Ishikawa (cell line): Measurements from ENCODE around the gene SRR.

Experiments
- EGR1 ChIP-seq: IDR thresholded peaks from 2 replicates; pipeline ENCODE4 v1.6.1; 2012
- EP300 ChIP-seq: IDR thresholded peaks from 2 replicates; pipeline ENCODE4 v1.6.1; 2012; ENCODE audit warnings: borderline replicate concordance
- FOXM1 ChIP-seq: IDR thresholded peaks from 2 replicates; pipeline ENCODE4 v1.6.1; 2012; ENCODE audit warnings: low read depth, borderline replicate concordance
- MAX ChIP-seq: IDR thresholded peaks from 2 replicates; pipeline ENCODE4 v1.6.1; 2012
- RAD21 ChIP-seq: IDR thresholded peaks from 2 replicates; pipeline ENCODE4 v1.6.1; 2012; ENCODE audit warnings: low read depth
- REST ChIP-seq: IDR thresholded peaks from 2 replicates; pipeline ENCODE4 v1.6.1; 2012; ENCODE audit warnings: low read depth, mild to moderate bottlenecking
- TEAD4 ChIP-seq: IDR thresholded peaks from 2 replicates; pipeline ENCODE4 v1.6.1; 2012
- YY1 ChIP-seq: IDR thresholded peaks from 2 replicates; pipeline ENCODE4 v1.6.1; 2012; ENCODE audit warnings: low read depth

- no peak for TF ChIP-seq REST
- no peak for TF ChIP-seq EP300
- TF ChIP-seq MAX: no peak
- TF ChIP-seq RAD21: no peak
- no peak for TF ChIP-seq EGR1
- TF ChIP-seq FOXM1: no peak
- TF ChIP-seq TEAD4: no peak
- no peak for TF ChIP-seq YY1
Measured at GRCh38 chr17:2344528-2344927, 40.8 kb downstream of the SRR start.
